ENCODE results near the gene STC2.

DNA sequence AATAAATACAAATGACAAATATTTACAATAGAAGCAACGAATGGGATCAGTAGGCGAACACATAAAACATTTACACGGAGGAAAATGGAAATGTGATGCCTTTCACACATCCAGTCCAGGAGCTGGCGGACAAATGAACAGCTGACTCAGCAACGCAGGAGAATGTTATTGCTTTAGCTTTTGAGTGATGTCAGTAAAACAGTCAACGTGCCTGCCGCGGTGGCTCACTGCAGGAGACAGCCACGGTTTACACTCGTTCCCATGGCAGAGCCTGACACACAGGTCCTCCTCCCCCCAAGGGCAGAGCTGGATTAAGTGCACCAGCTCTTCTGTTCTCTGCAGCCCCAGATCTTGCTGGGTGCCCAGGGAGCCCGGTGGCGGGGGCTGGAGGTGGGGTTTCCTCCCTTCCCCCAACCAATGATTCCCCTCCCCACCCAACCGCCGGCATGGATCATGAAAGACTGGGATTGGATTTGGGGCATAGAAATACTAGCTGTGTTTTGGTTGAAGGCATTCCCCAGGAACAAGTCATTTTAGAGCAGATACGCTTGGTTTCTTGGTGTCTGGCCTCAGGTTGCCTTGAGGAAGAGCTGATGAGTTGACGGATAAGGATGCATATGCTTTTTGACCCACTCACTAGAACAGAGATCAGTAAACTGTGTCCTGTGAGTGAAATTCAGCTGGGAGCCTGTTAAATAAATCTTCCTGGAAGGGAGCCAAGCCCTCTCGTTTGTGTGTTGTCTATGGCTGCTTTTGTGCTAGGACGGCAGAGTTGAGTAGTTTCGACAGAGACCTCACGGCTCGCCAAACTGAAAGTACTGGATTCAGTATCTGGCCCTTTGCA is 12.5 kb downstream of the STC2 start:
- TF ChIP-seq POLR2A (IDR thresholded peaks at IDR 0.05), result peak in 1 of 2 donors; percentile 27
- TF ChIP-seq, protein P1, sequence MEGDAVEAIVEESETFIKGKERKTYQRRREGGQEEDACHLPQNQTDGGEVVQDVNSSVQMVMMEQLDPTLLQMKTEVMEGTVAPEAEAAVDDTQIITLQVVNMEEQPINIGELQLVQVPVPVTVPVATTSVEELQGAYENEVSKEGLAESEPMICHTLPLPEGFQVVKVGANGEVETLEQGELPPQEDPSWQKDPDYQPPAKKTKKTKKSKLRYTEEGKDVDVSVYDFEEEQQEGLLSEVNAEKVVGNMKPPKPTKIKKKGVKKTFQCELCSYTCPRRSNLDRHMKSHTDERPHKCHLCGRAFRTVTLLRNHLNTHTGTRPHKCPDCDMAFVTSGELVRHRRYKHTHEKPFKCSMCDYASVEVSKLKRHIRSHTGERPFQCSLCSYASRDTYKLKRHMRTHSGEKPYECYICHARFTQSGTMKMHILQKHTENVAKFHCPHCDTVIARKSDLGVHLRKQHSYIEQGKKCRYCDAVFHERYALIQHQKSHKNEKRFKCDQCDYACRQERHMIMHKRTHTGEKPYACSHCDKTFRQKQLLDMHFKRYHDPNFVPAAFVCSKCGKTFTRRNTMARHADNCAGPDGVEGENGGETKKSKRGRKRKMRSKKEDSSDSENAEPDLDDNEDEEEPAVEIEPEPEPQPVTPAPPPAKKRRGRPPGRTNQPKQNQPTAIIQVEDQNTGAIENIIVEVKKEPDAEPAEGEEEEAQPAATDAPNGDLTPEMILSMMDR (IDR thresholded peaks at IDR 0.05), result no peak

All from thyroid gland (tissue), 4 donors.